Esophagus squamous epithelium (tissue), 5 donors: ENCODE results near the gene EVA1A. TPM values are rescaled to one million over a fixed set of nuclear protein-coding genes. Genes with fewer than 3 reads are reported as not detected.

Experiments
- DNase-seq: peaks from one replicate; lab custom pipeline; 2025; lab: John Stamatoyannopoulos, UW
- H3K27ac ChIP-seq, 4 donors: fragments of 200-600 bp; sonication (generic); one replicate each; pipeline ENCODE4 v1.5.1; 2016 to 2019; ENCODE audit warnings: mild to moderate bottlenecking in 1 of 4
- H3K27me3 ChIP-seq, 4 donors: fragments of 200-600 bp; sonication (generic); 1 replicate in 3 of 4; 2 replicates in 1 of 4; pipeline versions ENCODE4 v1.5.1 to v1.6.0; 2017 to 2021; ENCODE audit warnings: antibody characterized with exemption in 1 of 4
- H3K36me3 ChIP-seq, 3 donors: fragments of 200-600 bp; sonication (generic); one replicate each; pipeline ENCODE4 v1.5.1; 2016 to 2019
- H3K4me1 ChIP-seq, 3 donors: fragments of 200-600 bp; sonication (generic); one replicate each; pipeline ENCODE4 v1.5.1; 2017 to 2019
- H3K4me3 ChIP-seq, 4 donors: fragments of 200-600 bp; sonication (generic); 1 replicate in 3 of 4; 2 replicates in 1 of 4; pipeline ENCODE4 v1.5.1; 2016 to 2019; ENCODE audit warnings: mild to moderate bottlenecking in 2 of 4, moderate library complexity in 1 of 4
- H3K9me3 ChIP-seq, 3 donors: fragments of 200-600 bp; sonication (generic); one replicate each; pipeline ENCODE4 v1.5.1; 2016 to 2019
- POLR2A ChIP-seq, 4 donors: fragments of 450-650 bp; IDR thresholded peaks; one replicate each; pipeline ENCODE4 v1.6.1; 2017; ENCODE audit warnings: antibody characterized with exemption in 4 of 4, mild to moderate bottlenecking in 4 of 4, moderate library complexity in 3 of 4
- WGBS, 2 donors: methylation state at CpG; one replicate each; pipeline ENCODE4 v1.1.5; 2018; 5-methylcytosine and 5-hydroxymethylcytosine counted together
- intact Hi-C: fragments of 100-400 bp; cut with DNase I; formaldehyde crosslinking; loops from one replicate; pipeline ENCODE4 v1.15.0; 2022
- total RNA-seq, 4 donors: library from RNA; depleted of rRNA; stranded (reverse); fragments of >200 nt; gene quantifications; one replicate each; pipeline ENCODE4 v1.1.0, GENCODE V29; 2016
- TF ChIP-seq, protein P1 (sequence below), 6 experiments: fragments of 450-650 bp in 4 of 6; fragments of 200-600 bp in 2 of 6; sonication (generic) in 2 of 6; IDR thresholded peaks; one replicate each; pipeline ENCODE4 v1.5.1; 2016 to 2019; ENCODE audit warnings: antibody characterized with exemption in 6 of 6, mild to moderate bottlenecking in 4 of 6, moderate library complexity in 4 of 6
- donor health status: DM: yes; HTN: yes; CAD: no.

Gene EVA1A
- total RNA-seq, 4 donors from 2014 or later, result 0.26 to 9.4 (median 2.3) TPM; not detected in 1

DNA sequence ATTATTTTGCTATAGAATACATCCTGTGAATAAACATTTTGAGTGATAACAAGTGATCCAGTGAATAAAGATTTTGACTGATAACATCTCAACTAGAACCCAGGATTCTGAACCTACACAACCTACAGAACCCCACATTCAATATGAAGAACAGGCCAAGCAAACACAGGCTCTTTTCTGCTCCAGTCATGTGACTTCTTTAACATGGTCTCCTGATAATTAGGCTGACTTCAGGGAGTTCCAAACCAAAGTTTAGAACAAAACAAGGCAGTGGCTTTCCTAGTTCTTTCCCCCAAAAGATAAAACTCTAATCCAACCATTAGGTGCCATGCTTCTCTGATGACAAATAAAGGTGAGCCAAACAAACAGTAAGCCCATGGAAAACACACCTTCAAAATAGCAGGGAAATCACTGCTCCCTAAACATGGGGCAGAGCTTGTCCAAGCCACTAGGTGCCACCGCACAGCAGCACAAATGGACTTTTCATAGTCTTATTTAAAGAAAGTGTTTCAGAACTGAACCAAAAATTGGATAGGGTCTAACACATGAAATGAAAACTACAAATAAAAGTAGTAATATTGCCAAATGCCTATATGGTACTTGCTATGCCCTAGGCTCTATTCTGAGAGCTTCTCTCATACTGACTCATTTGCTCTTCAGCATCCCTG is 95.3 kb downstream of the EVA1A start:
- Histone ChIP-seq H3K4me1 (no peaks in the 10 kb centered on the region), H3K36me3 (no peaks in the 10 kb centered on the region), H3K4me3 (no peak overlapping the region), H3K27ac (no peak overlapping the region), H3K9me3 (no peaks in the 10 kb centered on the region), H3K27me3 (peaks cover 0 to 36% (median 0%) of the 10 kb centered on the region in 4 donors)
- WGBS, 2 donors, result 38 to 40% methylated on average over 1 of the region's 1 CpG
- DNase-seq, result no peak
- intact Hi-C loops, result no loop called here
- TF ChIP-seq, protein P1, sequence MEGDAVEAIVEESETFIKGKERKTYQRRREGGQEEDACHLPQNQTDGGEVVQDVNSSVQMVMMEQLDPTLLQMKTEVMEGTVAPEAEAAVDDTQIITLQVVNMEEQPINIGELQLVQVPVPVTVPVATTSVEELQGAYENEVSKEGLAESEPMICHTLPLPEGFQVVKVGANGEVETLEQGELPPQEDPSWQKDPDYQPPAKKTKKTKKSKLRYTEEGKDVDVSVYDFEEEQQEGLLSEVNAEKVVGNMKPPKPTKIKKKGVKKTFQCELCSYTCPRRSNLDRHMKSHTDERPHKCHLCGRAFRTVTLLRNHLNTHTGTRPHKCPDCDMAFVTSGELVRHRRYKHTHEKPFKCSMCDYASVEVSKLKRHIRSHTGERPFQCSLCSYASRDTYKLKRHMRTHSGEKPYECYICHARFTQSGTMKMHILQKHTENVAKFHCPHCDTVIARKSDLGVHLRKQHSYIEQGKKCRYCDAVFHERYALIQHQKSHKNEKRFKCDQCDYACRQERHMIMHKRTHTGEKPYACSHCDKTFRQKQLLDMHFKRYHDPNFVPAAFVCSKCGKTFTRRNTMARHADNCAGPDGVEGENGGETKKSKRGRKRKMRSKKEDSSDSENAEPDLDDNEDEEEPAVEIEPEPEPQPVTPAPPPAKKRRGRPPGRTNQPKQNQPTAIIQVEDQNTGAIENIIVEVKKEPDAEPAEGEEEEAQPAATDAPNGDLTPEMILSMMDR (IDR thresholded peaks at IDR 0.05), result peak in 1 of 6 experiments; percentile 12
- no peak for TF ChIP-seq POLR2A (IDR thresholded peaks at IDR 0.05)

DNA sequence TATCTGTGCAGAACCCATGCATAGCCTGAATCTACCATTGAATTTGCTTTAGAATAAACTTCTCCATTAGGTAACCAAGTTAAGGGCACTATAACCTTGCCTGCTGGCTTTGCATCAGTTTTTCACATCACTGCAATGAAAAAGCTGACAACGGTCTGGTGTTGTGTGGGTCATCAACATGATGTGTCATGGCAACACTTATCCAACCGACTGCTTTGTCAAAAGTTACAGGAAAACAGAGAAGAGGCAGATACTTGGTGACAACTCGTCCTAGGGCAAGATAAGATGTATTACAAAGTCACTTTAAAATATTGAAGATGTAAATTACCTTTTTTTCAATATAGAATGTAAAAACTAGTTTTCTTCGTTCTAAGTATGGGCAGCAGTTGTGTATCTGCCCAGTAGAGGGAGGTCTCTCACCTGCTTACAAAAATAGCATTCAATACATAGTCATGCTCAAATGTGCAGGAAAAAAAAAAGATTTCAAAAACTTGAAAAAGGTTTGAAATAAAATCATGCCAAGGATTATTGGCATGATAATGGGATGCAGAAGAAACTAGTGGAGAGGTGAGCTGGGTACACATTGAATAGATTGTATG is 96.3 kb downstream of the EVA1A start:
- H3K9me3 ChIP-seq, result no peaks in the 10 kb centered on the region
- no peak overlapping the region for H3K27ac ChIP-seq
- intact Hi-C loops, result loop anchor here (5.0 kb wide), 1 partner anchor 148 kb away; no protein-coding TSS in a partner anchor
- H3K4me3 ChIP-seq, result no peak overlapping the region
- no peak for DNase-seq
- TF ChIP-seq, protein P1 (IDR thresholded peaks at IDR 0.05), result peak; percentile 17 to 70 (median 51)
- TF ChIP-seq POLR2A (IDR thresholded peaks at IDR 0.05), result no peak
- peaks cover 0 to 33% (median 0%) of the 10 kb centered on the region in 4 donors for H3K27me3 ChIP-seq
- no peaks in the 10 kb centered on the region for H3K4me1 ChIP-seq
- WGBS, 2 donors, result 29 to 40% methylated on average over 4 of the region's 4 CpGs
- no peaks in the 10 kb centered on the region for H3K36me3 ChIP-seq

DNA sequence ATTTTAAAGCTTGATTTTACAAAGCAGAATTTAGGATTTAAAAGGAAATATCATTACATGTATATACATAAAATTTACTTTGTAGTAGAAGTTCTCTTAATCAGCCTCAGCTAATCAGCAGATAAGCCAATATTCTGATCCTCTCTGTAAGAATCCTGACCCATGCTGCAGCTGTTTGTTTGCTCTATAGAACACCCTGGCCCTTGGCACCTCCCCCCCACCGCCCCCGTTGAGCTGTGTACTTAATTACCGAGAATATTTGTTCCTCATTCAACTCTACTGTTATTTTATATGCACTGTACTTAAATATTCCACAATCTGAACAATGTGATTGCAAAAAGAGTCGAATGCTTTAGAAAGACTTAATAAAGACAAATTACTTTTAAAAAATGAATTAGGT is 98.0 kb downstream of the EVA1A start:
- Histone ChIP-seq H3K36me3 (no peaks in the 10 kb centered on the region), H3K4me1 (no peaks in the 10 kb centered on the region), H3K27me3 (peaks cover 0 to 25% (median 0%) of the 10 kb centered on the region in 4 donors), H3K27ac (no peak overlapping the region), H3K9me3 (no peaks in the 10 kb centered on the region), H3K4me3 (no peak overlapping the region)
- TF ChIP-seq, protein P1 (IDR thresholded peaks at IDR 0.05), result no peak
- no peak for TF ChIP-seq POLR2A (IDR thresholded peaks at IDR 0.05)
- DNase-seq, result no peak
- 31 to 34% methylated on average over 4 of the region's 4 CpGs for WGBS, 2 donors
- intact Hi-C loops, result loop anchor here (5.0 kb wide), 1 partner anchor 150 kb away; no protein-coding TSS in a partner anchor

DNA sequence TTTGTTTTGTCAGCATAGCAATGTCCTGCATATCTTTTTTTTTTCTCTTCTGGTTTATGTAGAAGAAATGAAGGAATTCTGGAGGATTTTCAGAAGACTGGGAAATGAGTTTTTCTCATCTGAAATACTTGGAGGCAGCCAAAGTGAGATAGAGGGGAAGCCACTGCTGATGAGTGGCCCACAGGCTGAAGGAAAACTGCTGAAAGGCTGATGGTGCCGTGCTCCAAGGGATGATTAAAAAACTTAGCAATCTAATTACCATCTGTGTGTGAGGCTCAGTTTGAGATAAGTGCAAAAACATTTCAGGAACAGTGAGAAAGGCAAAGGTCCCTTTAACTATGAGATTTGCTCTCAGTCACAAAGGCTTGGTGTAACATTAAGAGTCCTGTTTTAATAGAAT is 98.5 kb downstream of the EVA1A start:
- no peak for TF ChIP-seq POLR2A (IDR thresholded peaks at IDR 0.05)
- TF ChIP-seq, protein P1 (IDR thresholded peaks at IDR 0.05), result no peak
- Histone ChIP-seq H3K9me3 (no peaks in the 10 kb centered on the region), H3K36me3 (no peaks in the 10 kb centered on the region), H3K4me1 (no peaks in the 10 kb centered on the region), H3K27ac (no peak overlapping the region), H3K4me3 (no peak overlapping the region), H3K27me3 (peaks cover 0 to 25% (median 0%) of the 10 kb centered on the region in 4 donors)
- 64 to 73% methylated on average over 1 of the region's 1 CpG for WGBS, 2 donors
- no peak for DNase-seq
- intact Hi-C loops, result loop anchor here (5.0 kb wide), 1 partner anchor 150 kb away; no protein-coding TSS in a partner anchor

DNA sequence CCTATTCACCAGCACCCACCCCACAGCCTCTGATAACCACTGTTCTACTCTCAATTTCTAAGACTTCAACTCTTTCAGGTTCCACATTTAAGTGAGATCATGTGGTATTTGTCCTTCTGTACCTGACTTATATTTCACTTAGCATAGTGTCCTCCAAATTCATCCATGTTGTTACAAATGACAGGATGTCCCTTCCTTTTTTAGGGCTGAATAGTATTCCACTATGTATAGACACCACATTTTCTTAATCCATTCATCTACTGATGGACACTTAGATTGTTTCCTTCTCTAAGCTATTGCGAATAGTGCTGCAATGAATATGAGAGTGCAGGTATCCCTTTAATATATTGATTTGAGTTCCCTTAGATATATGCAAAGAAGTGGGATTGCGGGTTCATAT is 100.1 kb downstream of the EVA1A start:
- no peaks in the 10 kb centered on the region for H3K9me3 ChIP-seq
- intact Hi-C loops, result loop anchor here (5.0 kb wide), 1 partner anchor 152 kb away; no protein-coding TSS in a partner anchor
- H3K4me1 ChIP-seq, result no peaks in the 10 kb centered on the region
- no peak for DNase-seq
- H3K36me3 ChIP-seq, result no peaks in the 10 kb centered on the region
- H3K4me3 ChIP-seq, result no peak overlapping the region
- no peak for TF ChIP-seq POLR2A (IDR thresholded peaks at IDR 0.05)
- TF ChIP-seq, protein P1 (IDR thresholded peaks at IDR 0.05), result no peak
- 82 to 98% methylated on average over 2 of the region's 2 CpGs for WGBS, 2 donors
- H3K27me3 ChIP-seq, result peaks cover 0 to 16% (median 0%) of the 10 kb centered on the region in 4 donors
- no peak overlapping the region for H3K27ac ChIP-seq
